ENCODE results near the gene POM121. TPM values are rescaled to one million over a fixed set of nuclear protein-coding genes. Genes with fewer than 3 reads are reported as not detected.

The POM121 gene
- total RNA-seq, 1 donor from 2014 or later: 4.5 TPM

Other genes starting within 250 kb of the POM121 start
- 2.6 and 3.2 TPM in 2 replicates for gene TYW1B, start 96.9 kb upstream of the POM121 start, total RNA-seq
- gene TRIM74, start 44.4 kb downstream of the POM121 start, total RNA-seq: 0.13 and 0.26 TPM in 2 replicates
- gene SPDYE8, start 104.7 kb downstream of the POM121 start, total RNA-seq: not detected in 2 replicates
- not detected in 2 replicates for gene SPDYE11, start 132.8 kb downstream of the POM121 start, total RNA-seq
- not detected in 2 replicates for gene SPDYE9, start 160.9 kb downstream of the POM121 start, total RNA-seq

Measured in bronchial epithelial cell (primary cell).